AML-193 (cell line): ENCODE data around the gene IFNAR1.

Source experiments
- DNase-seq, 2 experiments: peaks; one replicate each; lab custom pipeline; 2025; lab: John Stamatoyannopoulos, UW

The IFNAR1 gene

GRCh38 chr21:33348706-33349105, 23.9 kb downstream of the IFNAR1 start:
- DNase-seq: no peak

- no peak for DNase-seq
These were observed 25.9 kb downstream of the IFNAR1 start for GRCh38 chr21:33350676-33351075.

- no peak for DNase-seq
These were observed 30.6 kb downstream of the IFNAR1 start for GRCh38 chr21:33355355-33355754.

- DNase-seq: no peak
These were observed 31.2 kb downstream of the IFNAR1 start for GRCh38 chr21:33355996-33356395.

GRCh38 chr21:33357177-33357576, 32.4 kb downstream of the IFNAR1 start:
- no peak for DNase-seq

- no peak for DNase-seq
These were observed 34.7 kb downstream of the IFNAR1 start for GRCh38 chr21:33359446-33359845.

- DNase-seq: no peak
These were observed 35.5 kb downstream of the IFNAR1 start for GRCh38 chr21:33360281-33360680.

GRCh38 chr21:33360881-33361602, 36.3 kb downstream of the IFNAR1 start:
- DNase-seq: peak; percentile 65 to 72

GRCh38 chr21:33362044-33362555, 37.3 kb downstream of the IFNAR1 start:
- peak; percentile 89 to 92 for DNase-seq

- peak; percentile 83 to 86 for DNase-seq
These were observed 39.3 kb downstream of the IFNAR1 start for GRCh38 chr21:33363911-33364609.

GRCh38 chr21:33364830-33365229, 40.1 kb downstream of the IFNAR1 start:
- DNase-seq: no peak

- DNase-seq: no peak
These were observed 42.7 kb downstream of the IFNAR1 start for GRCh38 chr21:33367309-33367973.

GRCh38 chr21:33368124-33368523, 43.4 kb downstream of the IFNAR1 start:
- no peak for DNase-seq

- no peak for DNase-seq
These were observed 43.8 kb downstream of the IFNAR1 start for GRCh38 chr21:33368576-33368975.

GRCh38 chr21:33369586-33369985, 44.8 kb downstream of the IFNAR1 start:
- DNase-seq: no peak

- DNase-seq: no peak
These were observed 45.5 kb downstream of the IFNAR1 start for GRCh38 chr21:33370305-33370704.

GRCh38 chr21:33371366-33371765, 46.6 kb downstream of the IFNAR1 start:
- DNase-seq: no peak

GRCh38 chr21:33372582-33372981, 47.8 kb downstream of the IFNAR1 start:
- no peak for DNase-seq

- DNase-seq: no peak
These were observed 48.7 kb downstream of the IFNAR1 start for GRCh38 chr21:33373451-33373850.

GRCh38 chr21:33374080-33374449, 49.3 kb downstream of the IFNAR1 start:
- DNase-seq: peak in 1 of 2 experiments; percentile 51

- peak; percentile 83 to 89 for DNase-seq
These were observed 49.8 kb downstream of the IFNAR1 start for GRCh38 chr21:33374450-33375096.

- DNase-seq: no peak
These were observed 50.4 kb downstream of the IFNAR1 start for GRCh38 chr21:33375101-33375644.
